Measurements from ENCODE around the gene PTDSS2. TPM values are rescaled to one million over a fixed set of nuclear protein-coding genes. Genes with fewer than 3 reads are reported as not detected.

PTDSS2 gene
- total and polyA plus RNA-seq, 8 donors = 11.6 to 264 (median 25.1) TPM

- Histone ChIP-seq H3K4me1 (no peaks in the 10 kb centered on the region), H3K27me3 (no peaks in the 10 kb centered on the region), H3K27ac (no peak overlapping the region), H3K4me3 (no peak overlapping the region), H3K9me3 (no peaks in the 10 kb centered on the region), H3K36me3 (peaks cover 40 to 96% (median 88%) of the 10 kb centered on the region in 4 donors)
- TF ChIP-seq POLR2A (IDR thresholded peaks at IDR 0.05) (no peak), EP300 (IDR thresholded peaks at IDR 0.05) (no peak), POLR2AphosphoS5 (IDR thresholded peaks at IDR 0.05) (no peak)
- TF ChIP-seq, protein P1, sequence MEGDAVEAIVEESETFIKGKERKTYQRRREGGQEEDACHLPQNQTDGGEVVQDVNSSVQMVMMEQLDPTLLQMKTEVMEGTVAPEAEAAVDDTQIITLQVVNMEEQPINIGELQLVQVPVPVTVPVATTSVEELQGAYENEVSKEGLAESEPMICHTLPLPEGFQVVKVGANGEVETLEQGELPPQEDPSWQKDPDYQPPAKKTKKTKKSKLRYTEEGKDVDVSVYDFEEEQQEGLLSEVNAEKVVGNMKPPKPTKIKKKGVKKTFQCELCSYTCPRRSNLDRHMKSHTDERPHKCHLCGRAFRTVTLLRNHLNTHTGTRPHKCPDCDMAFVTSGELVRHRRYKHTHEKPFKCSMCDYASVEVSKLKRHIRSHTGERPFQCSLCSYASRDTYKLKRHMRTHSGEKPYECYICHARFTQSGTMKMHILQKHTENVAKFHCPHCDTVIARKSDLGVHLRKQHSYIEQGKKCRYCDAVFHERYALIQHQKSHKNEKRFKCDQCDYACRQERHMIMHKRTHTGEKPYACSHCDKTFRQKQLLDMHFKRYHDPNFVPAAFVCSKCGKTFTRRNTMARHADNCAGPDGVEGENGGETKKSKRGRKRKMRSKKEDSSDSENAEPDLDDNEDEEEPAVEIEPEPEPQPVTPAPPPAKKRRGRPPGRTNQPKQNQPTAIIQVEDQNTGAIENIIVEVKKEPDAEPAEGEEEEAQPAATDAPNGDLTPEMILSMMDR (IDR thresholded peaks at IDR 0.05) = no peak
- no peak for DNase-seq
- 78 to 86% (median 85%) methylated on average over 16 to 32 of the region's 32 CpGs for WGBS, 5 donors
- intact Hi-C loops (cut with DNase I; ENCODE audit: low total_unique reads) = no loop called here
Observed at GRCh38 chr11:492427-493226, 42.5 kb downstream of the PTDSS2 start.

DNA sequence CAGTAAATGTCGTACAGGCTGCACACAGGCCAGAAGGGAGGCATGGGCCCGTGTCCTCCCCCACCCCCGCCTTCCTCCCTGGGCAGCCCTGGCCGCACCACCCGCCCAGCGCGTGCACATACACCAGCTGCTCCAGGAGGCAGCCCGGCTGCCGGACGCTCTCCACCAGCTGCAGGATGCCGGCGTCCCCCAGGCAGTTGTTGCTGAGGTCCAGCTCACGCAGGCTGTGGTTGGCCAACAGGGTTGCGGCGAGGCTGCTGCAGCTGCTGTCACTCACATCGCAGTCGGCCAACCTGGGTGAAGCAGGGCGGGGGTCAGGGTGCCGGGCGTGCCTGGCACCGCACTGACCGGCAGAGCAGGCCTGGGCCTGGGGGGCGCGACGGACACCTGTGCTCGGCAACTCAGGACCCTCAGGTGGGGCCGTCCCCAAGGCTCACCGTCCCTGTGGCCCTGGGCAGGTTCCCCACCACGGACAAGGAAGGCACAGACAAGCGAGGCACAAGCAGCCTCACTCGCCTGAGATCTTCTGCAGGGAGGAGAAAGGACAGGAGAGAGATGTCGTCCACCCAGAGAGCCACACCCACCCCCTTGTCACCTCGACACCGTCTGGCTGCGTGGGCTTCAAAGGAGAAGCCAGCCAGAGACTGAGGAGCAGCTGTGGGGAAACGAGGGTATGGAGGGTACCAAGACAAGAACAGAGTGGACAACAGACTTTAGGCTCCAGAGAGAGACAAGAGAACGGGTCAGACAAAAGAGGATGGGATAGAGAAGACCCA lies 44.9 kb downstream of the PTDSS2 start:
- no peak for TF ChIP-seq EP300 (IDR thresholded peaks at IDR 0.05)
- TF ChIP-seq, protein P1 (IDR thresholded peaks at IDR 0.05) = no peak
- no peak for TF ChIP-seq POLR2AphosphoS5 (IDR thresholded peaks at IDR 0.05)
- TF ChIP-seq POLR2A (IDR thresholded peaks at IDR 0.05) = no peak
- H3K9me3 ChIP-seq = no peaks in the 10 kb centered on the region
- H3K27me3 ChIP-seq = no peaks in the 10 kb centered on the region
- DNase-seq = no peak
- WGBS, 5 donors = 78 to 88% (median 84%) methylated on average over 22 to 37 of the region's 37 CpGs
- no peaks in the 10 kb centered on the region for H3K4me1 ChIP-seq
- no peak overlapping the region for H3K4me3 ChIP-seq
- H3K36me3 ChIP-seq = peaks cover 63 to 96% (median 92%) of the 10 kb centered on the region in 4 donors
- H3K27ac ChIP-seq = no peak overlapping the region
- intact Hi-C loops (cut with DNase I; ENCODE audit: low total_unique reads) = no loop called here

DNA sequence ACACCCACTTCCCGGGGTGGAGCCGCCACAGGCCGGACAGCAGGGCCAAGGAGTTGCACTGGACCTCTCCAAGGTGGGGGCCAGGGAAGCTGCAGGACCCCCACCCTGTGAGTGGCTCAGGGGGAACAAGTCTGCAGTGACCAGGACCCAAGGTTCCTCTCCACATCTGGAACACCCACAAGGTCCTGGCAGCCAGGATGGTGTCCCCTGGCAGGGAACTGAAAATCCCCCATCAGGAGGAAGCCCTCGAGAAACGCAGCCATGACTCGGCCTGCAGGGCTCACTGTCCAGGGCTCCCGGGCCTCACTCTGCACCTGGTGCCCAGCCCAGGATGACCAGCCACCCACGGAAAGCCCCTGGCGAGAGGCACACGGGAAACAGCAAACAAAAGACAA lies 45.5 kb downstream of the PTDSS2 start:
- TF ChIP-seq POLR2AphosphoS5 (IDR thresholded peaks at IDR 0.05) = no peak
- Histone ChIP-seq H3K9me3 (no peaks in the 10 kb centered on the region), H3K36me3 (peaks cover 69 to 96% (median 92%) of the 10 kb centered on the region in 4 donors), H3K4me1 (no peaks in the 10 kb centered on the region), H3K4me3 (no peak overlapping the region), H3K27ac (no peak overlapping the region), H3K27me3 (no peaks in the 10 kb centered on the region)
- DNase-seq = no peak
- intact Hi-C loops (cut with DNase I; ENCODE audit: low total_unique reads) = no loop called here
- 63 to 70% (median 68%) methylated on average over 10 of the region's 10 CpGs for WGBS, 5 donors

DNA sequence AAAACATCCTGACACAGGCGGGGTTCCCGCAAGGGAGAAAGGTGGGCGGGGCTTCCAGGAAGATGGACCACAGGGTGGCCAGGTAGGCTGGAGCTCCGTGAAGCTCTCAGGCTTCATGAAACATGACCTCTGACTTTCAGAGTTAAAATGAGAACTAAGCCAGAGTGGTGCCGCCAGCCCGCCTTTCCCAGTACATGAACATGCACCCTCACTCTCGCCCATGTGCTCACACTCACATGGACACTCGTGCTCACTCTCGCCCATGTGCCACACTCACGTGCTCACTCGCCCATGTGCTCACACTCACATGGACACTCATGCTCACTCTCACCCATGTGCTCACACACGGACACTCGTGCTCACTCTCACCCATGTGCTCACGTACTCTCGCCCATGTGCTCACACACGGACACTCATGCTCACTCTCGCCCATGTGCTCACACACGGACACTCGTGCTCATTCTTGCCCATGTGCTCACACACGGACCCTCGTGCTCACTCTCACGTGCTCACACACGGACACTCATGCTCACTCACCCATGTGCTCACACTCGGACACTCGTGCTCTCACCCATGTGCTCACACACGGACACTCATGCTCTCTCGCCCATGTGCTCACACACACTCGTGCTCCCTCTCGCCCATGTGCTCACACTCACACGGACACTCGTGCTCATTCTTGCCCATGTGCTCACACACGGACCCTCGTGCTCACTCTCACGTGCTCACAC lies 46.9 kb downstream of the PTDSS2 start:
- DNase-seq = no peak
- 93 to 96% (median 94%) methylated on average over 34 of the region's 34 CpGs for WGBS, 5 donors
- Histone ChIP-seq H3K4me3 (no peak overlapping the region), H3K4me1 (peaks cover 0 to 6% (median 2%) of the 10 kb centered on the region in 4 donors), H3K27ac (no peak overlapping the region), H3K27me3 (no peaks in the 10 kb centered on the region), H3K36me3 (peaks cover 82 to 100% (median 97%) of the 10 kb centered on the region in 4 donors), H3K9me3 (no peaks in the 10 kb centered on the region)
- TF ChIP-seq, protein P1 (IDR thresholded peaks at IDR 0.05) = no peak
- TF ChIP-seq POLR2A (IDR thresholded peaks at IDR 0.05) = no peak
- no peak for TF ChIP-seq EP300 (IDR thresholded peaks at IDR 0.05)
- no peak for TF ChIP-seq POLR2AphosphoS5 (IDR thresholded peaks at IDR 0.05)
- intact Hi-C loops (cut with DNase I; ENCODE audit: low total_unique reads) = no loop called here

Measured in stomach (tissue), 9 donors.